PC-3 (cell line): ENCODE measurements around the gene CRYM.

Experiments
- CTCF ChIP-seq: fragments of 300-600 bp; sonication (generic); conservative IDR thresholded peaks from 2 replicates; pipeline ENCODE4 v1.5.1; 2017; ENCODE audit warnings: antibody characterized with exemption, low read depth, mild to moderate bottlenecking, low read length
- EZH2phosphoT487 ChIP-seq: fragments of 300-600 bp; sonication (generic); IDR thresholded peaks from 2 replicates; pipeline ENCODE4 v1.6.1; 2018; ENCODE audit warnings: mild to moderate bottlenecking, antibody characterized with exemption, low read length, borderline replicate concordance

GRCh38 chr16:21285314-21285713 is 7.2 kb upstream of the CRYM start:
- TF ChIP-seq EZH2phosphoT487 (no peak), CTCF (no peak)
